Stimulated activated CD4-positive, alpha-beta T cell treated with anti-CD3 and anti-CD28 coated beads, Interleukin-15, amount 100 ng/mL, for 48 hours (primary cell): ENCODE results near the gene EEF2K.
"Not testable (repeated sequence)": the region's sequence is repeated elsewhere in the genome, so short reads cannot be mapped to it uniquely, and the experiment has no call there.

ENCODE experiments used
- DNase-seq, 2 donors: peaks; one replicate each; pipeline ENCODE4 v3.0.0-alpha.2; 2020; ENCODE audit warnings: low read depth in 2 of 2

EEF2K gene

DNA sequence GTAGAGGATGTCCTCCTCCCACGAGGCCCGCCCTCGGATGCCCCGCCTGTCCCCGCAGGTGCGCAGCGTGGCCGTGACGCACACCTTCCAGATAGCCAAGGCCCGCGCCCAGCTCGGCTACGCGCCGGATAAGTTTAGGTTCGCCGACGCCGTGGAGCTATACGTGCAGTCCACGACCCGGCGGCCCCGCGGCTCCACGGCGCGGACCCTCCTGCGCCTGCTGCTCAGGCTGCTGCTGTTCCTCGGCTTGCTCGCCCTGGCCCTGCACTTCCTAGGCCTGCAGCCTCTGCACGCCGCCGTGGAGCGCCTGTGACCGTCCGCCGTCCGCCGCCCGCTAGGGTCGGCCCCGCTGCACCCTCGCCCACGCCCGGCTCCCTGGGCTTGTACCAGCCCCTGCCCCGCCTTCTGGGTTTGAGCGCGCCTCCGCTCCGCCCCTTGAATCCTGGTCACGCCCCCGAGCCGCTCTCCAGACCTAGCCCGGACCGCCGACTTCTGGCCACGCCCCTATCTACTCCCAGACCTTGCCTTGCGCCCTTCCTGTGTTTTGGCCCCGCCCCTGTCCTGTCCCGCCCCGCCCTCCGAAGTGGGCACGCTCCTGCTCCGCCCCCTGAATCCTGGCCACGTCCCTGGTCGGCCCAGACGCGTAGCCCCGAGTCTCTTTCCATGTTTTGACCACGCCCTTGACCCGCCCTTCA is 15.8 kb upstream of the EEF2K start:
- DNase-seq, result peak; percentile 99 to 100

DNA sequence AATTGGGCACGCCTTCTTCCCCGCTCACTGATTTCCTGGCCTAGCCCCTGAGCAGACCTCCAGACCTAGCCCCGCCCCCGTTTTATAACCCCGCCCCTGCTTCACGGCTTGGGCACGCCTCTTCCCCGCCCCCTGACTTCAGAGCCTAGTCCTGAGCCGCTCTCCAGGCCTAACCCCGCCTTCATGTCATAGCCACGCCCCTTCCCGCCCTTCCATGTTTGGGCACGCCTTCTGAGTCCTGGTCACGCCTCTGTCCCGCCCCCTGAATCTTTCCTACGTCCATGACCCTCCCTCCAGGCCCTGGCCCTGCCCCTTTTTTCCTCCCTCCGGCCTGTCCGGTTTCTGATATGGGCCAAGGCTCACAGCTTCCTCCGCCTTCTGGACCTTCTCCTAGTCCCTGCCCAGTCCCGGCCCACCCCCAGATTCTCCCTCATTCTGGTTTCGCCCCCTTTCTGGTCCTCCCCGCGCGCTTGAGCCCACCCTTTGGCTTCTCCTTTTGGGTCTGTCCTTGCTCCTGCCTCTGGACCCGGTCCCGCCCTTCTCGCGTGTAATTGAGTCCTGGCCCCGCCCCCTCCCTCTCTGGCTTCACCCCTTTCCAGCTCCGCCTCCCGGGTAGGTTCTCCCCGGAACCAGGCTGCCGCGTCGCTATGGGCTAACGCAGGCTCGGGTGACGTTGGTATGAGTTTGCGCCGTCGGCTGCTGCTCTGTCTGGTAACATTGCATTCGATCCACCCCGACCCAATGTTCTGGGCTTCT is 15.1 kb upstream of the EEF2K start:
- DNase-seq, result peak; percentile 98 to 99

DNA sequence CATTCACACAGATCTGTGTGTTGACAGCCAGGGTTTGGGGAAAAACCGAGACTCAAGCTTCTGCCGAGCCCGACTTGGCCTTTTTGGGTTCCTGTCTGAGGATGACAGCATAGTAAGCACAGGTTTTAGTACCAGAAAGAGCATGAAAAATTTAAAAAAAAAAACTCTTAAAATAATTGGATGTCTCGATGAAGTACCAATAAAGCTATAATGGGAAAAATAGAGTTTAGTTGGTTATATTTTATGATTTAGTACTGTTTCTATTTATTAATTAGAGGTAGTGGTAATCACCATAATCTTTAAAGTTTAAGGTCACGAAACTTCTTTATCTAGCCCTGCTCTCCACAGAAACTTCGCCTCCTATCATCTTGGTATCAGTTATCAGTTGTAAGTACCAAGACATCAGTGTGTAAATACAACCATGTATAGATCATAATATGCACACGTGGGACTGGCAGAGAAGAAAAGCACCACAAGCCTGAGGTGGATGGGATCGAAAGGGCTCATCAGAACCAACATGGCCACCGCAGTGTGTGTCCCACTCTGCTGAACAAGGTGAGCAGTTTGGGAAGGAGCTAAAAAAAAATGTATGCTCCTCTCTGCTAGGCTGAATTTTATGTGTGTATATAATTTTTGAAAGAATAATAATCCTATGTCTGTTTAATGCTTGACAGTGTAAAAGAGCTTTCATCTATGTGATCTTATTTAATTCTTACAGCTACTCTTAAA is 14.4 kb upstream of the EEF2K start:
- DNase-seq, result no peak

DNA sequence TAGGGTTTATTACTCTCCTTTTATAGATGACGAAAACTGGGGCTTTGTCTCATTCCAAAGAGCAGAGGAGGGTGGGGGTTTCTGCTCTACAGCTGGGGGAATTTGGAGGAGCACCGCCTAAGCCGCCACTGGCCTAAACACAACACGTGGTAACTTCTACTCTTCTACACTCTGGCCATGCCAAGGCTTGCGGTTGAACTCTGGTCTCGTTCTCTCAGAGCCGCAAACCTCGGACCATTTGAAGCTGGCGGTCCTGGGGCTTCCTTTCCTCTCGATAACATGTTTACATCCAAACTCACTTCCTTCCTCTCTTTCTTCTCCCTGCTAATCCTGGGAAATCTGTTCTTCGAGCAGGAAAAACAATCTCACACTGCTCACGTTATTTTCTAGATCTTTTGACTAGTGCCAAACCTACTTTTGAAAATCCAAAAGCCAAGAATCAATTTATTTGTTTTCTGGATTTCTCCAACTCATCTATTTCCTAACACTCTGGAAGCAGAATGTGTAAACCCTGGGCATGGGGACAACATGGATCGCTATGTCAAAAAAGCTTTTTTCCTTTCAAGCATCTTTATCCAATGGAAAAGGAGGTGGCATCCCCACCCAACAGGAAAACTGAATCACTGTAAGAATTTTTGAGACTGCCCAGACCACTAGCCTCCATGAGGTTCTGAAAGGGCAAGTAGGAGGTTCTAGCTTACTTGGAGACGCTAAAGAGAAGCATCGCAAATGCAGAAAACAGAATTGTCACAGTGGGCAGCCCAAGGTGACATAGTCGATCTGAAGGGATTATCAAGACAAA is 13.6 kb upstream of the EEF2K start:
- DNase-seq, result peak; percentile 68

DNA sequence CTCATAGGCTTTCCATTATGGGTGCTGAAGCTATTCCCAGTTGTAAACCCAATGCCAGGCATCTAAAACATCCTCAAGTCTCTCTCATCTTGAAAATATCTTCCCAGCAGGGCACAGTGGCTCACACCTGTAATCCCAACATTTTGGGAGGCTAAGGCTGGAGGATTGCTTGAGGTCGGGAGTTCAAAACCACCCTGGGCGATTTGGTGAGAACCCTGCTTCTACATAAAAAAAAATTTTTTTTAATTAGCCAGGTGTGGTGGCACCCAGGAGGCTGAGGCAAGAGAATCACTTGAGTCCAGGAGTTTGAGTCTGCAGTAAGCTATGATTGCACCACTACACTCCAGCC is 13.0 kb upstream of the EEF2K start:
- no peak for DNase-seq

DNA sequence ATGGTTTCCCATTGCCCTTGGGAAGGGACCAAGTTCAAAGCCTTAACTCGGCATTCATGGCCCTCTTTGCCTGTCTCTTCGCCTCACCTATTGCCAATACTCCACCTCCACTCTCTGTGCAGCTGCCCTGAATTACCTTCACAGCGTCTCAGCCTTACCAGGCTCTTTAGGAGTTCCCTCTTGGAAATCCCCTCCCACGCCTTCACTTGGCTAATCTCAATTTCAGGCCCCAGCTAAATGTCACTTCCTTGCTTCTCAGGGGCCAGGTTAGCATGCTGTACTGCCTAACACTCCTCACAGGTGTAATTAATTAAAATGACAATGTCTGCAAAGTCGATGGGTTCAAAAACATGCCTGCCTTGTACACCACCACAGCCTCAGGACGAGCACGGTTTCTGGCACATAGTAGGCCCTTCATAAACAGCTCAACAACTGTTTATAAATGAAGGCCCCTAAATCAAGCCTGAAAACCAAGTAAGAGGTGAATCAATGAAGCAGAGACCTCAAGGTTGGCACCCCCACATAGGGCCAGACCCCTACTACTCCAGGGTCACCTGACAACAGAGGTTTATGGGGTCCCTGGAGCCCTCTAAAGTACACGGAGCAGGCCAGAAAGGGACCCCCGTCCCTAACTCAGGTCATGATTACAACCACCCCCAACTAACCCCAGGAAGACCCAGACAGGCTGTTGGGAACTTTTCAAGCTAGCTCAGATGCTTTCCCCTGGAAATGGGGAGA is 11.2 kb upstream of the EEF2K start:
- no peak for DNase-seq

DNA sequence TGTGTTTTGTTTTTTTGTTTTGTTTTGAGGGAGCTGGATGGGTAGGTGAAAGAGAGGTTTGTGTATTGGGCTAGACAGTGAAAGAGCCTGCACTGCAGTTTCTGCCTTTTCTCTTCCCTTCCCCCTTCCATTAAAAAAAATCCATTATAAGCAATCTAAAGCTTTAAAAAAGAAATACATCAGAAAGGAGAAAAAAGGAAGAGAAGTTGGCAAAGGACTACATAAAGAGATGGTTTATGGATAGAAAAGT is 10.7 kb upstream of the EEF2K start:
- DNase-seq, result no peak

DNA sequence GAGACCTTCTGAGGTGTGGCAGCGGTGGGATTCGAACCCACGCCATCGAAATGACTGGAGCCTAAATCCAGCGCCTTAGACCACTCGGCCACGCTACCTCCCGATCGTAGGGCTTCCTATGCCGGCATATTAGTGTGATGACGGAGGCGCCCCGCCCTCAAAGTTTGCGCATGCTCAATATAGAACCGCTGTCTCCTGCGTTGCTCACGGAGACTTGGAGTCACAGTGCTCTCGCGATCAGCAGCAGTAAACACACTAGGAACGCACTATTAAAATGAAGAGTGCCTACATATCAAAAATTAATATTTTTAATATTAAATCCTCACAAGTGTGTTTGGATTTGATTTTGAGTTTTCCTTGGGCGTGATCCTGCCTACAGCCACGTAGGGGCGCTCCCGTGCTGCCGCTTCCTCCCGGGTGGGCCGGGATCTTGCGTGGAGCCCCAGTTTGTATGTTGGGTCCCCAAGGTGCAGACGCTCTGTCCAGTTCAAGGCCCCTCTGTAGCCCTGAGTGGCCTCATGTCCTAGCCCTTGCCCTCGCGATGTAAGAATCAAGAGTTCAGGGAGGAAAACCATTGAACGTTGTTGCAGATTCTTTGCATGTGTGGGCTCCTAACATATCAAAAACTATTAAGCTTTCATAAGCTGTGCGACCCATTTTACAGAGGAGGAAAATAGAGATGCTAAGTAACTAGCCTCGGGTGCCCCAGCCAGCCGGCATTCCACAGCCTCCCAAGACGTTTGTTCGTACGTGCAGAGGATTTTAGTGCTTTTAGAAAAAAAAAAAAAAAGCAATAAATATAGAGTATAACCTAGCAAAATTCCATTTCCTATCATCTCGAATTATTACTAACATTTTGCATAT is 10.2 kb upstream of the EEF2K start:
- DNase-seq, result peak; percentile 83 to 86

DNA sequence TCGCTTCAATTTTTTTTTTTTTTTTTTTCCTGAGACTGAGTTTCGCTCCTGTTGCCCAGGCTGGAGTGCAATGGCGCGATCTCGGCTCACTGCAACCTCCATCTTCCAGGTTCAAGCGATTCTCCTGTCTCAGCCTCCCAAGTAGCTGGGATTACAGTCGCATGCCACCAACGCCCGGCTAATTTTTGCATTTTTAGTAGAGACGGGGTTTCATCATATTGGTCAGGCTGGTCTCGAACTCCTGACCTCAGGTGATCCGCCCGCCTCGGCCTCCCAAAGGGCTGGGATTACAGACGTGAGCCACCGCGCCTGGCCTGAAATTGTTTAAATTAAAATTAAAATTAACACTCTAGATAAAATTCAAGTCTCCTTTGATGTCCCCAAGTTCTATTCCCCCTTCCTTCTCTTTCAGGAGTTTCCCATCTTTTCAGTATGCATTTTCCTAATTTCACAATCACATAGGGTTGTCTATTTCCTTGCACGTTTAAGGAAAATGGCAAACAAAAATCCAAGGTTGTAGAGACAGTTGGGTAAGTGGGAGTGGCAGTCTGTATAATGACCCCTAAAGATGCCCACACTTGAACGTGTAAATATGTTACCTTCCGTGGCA is 9.4 kb upstream of the EEF2K start:
- not testable (repeated sequence) for DNase-seq

DNA sequence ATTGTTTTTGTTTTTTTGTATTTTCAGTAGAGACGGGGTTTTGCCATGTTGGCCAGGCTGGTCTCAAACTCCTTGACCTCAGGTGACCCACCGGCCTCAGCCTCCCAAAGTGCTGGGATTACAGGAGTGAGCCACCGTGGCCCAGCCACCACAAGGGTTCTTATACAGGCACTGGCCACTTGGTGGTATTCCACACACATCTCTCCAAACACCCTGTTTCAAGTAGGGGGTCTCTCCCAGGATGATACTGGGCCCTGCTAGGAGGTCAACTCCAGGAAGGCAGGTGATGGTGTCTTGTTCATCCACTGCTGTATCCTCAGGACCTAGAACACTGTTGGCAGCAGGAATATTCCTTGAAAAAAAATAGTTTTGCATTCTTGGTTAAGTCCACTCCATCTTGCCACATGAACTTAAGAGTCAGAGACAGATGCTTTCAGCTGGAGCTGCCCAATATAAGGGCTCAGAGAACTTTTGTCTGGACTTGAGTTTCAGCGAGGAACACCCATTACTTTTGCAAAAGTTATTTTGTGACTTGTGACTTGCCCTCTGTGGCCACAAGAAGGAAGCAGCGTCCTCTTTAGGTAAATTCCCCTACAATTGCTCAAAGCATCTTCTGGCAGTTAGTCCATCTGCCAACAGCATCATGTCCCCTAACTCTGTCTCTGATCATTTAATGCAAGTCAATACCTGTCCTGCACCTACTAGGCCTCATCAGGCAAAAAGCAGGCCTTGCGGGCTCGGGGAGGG is 7.4 kb upstream of the EEF2K start:
- no peak for DNase-seq

DNA sequence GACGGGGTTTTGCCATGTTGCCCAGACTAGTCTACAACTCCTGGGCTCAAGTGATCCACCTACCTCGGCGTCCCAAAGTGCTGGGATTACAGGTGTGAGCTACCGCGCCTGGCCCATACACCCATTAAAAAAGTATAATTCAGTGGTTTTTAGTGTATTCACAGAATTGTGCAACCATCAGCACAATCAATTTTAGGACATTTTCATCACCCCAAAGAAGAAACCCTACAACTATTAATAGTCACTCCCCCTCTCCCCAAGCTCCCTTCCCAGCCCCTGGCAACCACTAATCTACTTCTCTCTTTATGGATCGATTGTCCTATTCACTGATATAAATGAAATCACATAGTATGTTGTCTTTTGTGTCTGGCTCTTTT is 3.8 kb upstream of the EEF2K start:
- DNase-seq, result no peak

DNA sequence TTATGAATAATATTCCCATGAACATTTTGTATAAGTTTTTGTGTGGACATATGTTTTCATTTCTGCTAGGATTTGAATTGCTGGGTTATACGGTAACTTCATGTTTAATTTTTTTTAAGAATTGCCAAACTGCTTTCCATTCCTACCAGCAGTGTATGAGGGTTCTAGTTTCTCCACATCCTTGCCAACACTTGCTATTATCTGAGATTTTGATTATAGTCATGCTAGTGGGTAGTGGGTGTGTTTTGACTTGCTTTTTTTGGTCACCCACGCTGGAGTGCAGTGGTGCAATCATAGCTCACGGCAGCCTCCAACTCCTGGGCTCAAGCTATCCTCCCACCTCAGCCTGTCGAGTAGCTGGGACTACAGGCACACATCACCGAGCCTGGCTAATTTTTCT is 3.0 kb upstream of the EEF2K start:
- no peak for DNase-seq

DNA sequence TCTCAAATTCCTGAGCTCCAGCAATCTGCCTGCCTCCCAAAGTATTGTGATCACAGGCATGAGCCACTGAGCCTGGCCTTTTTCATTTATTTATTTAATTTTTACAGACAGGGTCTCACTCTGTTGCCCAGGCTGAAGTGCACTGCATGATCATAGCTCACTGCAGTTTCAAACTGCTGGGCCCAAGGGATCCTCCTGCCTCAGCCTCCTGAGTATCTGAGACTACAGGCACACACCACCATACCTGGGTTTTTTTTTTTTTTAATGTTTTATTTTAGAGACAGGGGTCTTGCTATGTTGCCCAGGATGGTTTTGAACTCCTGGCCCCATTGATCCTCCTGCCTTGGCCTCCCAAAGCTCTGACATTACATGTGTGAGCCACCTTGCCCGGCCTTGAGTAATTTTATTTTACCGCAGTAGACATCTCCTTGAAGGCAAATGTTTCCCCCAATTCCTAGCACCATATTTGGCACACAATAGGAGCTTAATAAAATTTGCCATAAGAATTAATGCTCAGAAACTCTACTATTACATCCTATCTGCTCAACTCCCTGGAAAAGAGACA is 1.9 kb upstream of the EEF2K start:
- DNase-seq, result no peak

DNA sequence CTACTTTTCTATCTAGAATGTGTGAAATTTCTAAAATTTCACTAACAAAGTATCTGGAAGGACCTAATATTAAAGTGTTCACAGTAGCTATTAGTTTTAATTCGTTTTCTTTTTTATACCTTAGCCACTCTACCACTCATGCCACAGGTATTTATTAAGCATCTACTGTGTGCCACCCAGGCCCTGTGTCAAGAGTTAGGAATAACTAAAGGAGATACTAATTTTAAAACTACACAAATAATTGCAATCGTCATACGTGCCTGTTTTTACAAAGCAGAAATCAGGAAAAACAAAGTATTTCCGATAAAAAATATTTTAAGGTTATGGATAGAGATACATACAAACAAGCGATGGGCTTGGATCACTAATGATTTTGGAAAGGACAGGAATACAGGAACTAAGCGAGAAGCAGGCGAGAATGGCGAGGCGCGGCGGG is 483 bp upstream of the EEF2K start:
- DNase-seq, result no peak

DNA sequence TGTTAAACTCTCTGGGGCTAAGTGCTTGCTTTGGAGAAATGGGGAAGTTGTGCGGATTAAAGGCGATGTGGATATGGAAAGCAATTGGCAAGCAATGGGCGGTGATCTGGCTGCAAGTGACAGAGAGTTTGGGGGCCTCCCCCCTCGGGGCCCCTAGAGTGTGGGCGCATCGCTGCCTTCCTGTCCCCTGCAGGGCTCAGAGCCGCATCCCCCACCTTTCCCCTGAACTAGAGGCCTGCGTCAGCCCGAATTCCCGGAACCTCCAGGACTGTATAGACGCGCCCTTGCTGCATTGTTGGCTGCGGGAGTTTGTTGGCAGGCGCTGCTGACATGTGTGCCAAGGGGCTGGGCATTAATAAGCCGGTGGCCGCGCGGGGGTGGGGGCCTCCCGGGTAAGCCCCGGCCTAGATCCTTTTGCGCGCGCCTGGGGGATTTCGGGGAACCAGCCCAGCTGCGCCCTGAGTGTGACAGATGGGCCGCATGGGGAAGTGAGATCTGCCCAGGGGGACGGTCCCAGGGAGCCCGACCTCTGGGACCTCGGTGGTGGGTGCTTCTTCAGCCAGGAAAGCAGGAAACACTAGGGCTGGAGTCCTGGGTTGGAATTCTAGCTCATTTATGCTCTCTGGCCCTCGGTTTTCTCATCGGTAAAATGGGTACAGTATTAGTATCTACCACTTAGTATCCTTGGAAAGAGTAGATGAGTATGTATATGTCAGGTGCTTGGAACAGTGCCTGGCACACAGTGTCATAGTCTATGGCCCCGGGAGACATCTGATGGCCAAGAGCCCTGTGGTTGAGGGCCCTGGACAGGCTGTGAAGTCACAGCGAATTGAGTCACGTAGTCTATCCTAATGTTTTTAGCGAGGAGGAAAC is 1.0 kb downstream of the EEF2K start:
- peak; percentile 52 to 57 for DNase-seq

DNA sequence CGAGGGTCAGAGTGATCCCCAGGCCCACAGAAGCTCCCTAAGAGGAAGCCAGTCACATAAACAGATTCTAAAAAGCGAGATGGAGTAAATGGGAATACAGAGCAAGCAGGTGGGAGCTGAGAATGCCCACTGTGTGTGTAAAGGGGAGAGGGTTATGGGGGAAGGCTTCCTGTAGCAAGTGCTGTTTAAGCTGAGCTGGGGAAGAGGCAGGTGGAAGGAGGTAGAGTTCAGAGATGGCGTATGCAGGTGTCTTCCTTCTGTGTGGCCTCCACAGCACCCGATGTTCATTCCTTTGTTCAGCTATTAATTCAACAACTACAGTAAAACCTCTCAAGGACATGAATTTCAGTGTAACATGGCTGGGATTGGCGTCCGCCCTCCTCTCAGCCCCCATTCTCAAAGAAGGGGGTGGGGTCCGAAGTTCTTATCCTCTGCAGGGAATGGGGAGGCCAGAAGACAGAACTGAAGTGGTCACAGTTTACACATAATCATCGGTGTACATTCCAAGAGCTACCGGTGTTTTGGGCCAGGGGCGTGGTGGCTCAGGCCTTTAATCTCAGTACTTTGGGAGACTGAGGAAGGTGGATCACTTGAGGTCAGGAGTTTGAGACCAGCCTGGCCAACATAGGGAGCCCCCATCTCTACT is 1.8 kb downstream of the EEF2K start:
- DNase-seq, result no peak

DNA sequence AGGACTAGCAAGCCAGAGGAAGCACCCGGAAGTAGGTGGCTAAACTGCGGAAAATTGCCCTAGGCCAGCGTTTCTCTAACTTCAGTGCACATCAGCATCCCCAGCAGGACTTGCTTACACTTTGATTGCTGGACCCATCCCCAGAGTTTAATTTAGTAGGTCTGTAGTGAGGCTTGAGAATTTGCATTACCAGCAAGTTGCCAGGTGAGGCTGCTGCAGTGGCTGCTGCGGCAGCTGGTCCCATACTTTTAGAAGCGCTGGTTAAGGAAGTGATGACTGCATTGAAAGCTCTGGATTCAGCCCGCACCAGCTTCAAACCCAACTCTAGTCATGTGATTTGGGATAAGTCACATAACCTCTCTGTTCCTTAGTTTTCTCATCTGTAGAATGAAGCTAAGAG is 4.2 kb downstream of the EEF2K start:
- DNase-seq, result no peak

DNA sequence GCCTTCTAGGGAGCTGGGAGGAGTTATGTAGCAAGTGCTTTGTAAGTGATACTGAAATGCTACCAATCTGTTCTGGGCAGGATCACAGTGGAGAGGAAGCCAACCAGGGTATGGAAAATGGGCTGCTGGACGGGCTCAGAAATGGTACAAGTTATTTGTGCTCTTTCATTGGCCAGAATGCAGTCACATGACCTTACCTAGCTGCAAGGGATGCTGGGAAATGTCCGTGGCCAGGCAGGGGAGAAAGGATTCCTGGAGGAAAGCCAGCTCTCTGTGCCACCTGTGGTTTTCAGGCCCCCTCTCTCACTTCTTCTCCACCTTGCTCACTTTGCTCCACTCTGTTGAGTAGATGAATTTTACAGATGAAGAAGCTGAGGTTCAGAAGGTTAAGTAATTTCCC is 4.8 kb downstream of the EEF2K start:
- no peak for DNase-seq
